Breast epithelium (tissue), 4 donors: Measurements from ENCODE around the gene LSAMP. TPM values are rescaled to one million over a fixed set of nuclear protein-coding genes. Genes with fewer than 3 reads are reported as not detected.

Experiments used
- DNase-seq, 2 donors: peaks; one replicate each; pipeline ENCODE4 v3.0.0-alpha.2; 2019; ENCODE audit warnings: low spot score in 2 of 2
- H3K27ac ChIP-seq, 2 donors: fragments of 200-600 bp; sonication (generic) in 1 of 2; one replicate each; pipeline ENCODE4 v1.5.1; 2016 to 2019; ENCODE audit warnings: mild to moderate bottlenecking in 1 of 2
- H3K27me3 ChIP-seq, 2 donors: fragments of 200-600 bp; sonication (generic) in 1 of 2; one replicate each; pipeline versions ENCODE4 v1.5.1 to v1.6.0; 2017 to 2019; ENCODE audit warnings: control low read depth in 1 of 2, mild to moderate bottlenecking in 1 of 2
- H3K36me3 ChIP-seq: fragments of 200-600 bp; one replicate; pipeline ENCODE4 v1.5.1; 2019
- H3K4me1 ChIP-seq, 2 donors: fragments of 200-600 bp; sonication (generic); one replicate each; pipeline ENCODE4 v1.5.1; 2016 to 2019; ENCODE audit warnings: control low read depth in 1 of 2
- H3K4me3 ChIP-seq, 3 donors: fragments of 200-600 bp; sonication (generic); 1 replicate in 2 of 3; 2 replicates in 1 of 3; pipeline ENCODE4 v1.5.1; 2016 to 2019; ENCODE audit warnings: mild to moderate bottlenecking in 3 of 3, moderate library complexity in 2 of 3
- H3K9me3 ChIP-seq, 2 donors: fragments of 200-600 bp; sonication (generic) in 1 of 2; one replicate each; pipeline ENCODE4 v1.5.1; 2016 to 2019; ENCODE audit warnings: control low read depth in 1 of 2
- POLR2A ChIP-seq: fragments of 450-650 bp; IDR thresholded peaks from one replicate; pipeline ENCODE4 v1.6.1; 2016; ENCODE audit warnings: antibody characterized with exemption, mild to moderate bottlenecking, moderate library complexity
- POLR2AphosphoS5 ChIP-seq, 3 donors: sonication (generic); formaldehyde crosslinking; IDR thresholded peaks; one replicate each; pipeline ENCODE4 v1.6.1; 2017; ENCODE audit warnings: antibody characterized with exemption in 3 of 3
- intact Hi-C: fragments of 100-400 bp; cut with DNase I; formaldehyde crosslinking; loops from one replicate; pipeline ENCODE4 v1.15.1; 2023; ENCODE audit warnings: low total_unique reads
- total RNA-seq, 3 donors: library from RNA; depleted of rRNA; stranded (reverse); fragments of >200 nt; gene quantifications; one replicate each; pipeline ENCODE4 v1.1.0, GENCODE V29; 2016
- TF ChIP-seq, protein P1 (sequence below), 3 donors: fragments of 450-650 bp; IDR thresholded peaks; one replicate each; pipeline ENCODE4 v1.5.1; 2016 to 2017; ENCODE audit warnings: antibody characterized with exemption in 3 of 3, mild to moderate bottlenecking in 3 of 3, moderate library complexity in 3 of 3

LSAMP gene
- total RNA-seq, 3 donors from 2014 or later = 1.6 to 3.8 (median 3.5) TPM

DNA sequence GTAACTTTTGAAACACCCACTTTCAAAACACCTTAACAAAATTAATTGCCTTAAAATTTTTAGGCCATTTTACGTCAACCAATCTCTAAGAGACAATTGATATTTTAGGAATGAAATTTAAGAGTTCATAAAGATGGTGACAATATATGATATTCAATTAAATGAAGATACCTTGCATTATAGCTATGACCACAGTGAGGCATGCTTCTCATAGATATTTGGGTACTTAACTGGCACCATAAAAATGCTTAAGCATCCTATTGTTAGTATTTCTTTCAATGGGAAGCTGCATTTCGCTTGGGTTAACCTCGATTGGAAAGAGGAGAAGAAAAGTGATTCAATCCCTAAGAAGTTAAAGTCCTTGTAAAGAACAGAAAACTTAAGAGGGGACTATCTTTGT lies 613.0 kb downstream of the LSAMP start:
- H3K9me3 ChIP-seq = no peaks in the 10 kb centered on the region
- H3K4me1 ChIP-seq = no peaks in the 10 kb centered on the region
- TF ChIP-seq, protein P1, sequence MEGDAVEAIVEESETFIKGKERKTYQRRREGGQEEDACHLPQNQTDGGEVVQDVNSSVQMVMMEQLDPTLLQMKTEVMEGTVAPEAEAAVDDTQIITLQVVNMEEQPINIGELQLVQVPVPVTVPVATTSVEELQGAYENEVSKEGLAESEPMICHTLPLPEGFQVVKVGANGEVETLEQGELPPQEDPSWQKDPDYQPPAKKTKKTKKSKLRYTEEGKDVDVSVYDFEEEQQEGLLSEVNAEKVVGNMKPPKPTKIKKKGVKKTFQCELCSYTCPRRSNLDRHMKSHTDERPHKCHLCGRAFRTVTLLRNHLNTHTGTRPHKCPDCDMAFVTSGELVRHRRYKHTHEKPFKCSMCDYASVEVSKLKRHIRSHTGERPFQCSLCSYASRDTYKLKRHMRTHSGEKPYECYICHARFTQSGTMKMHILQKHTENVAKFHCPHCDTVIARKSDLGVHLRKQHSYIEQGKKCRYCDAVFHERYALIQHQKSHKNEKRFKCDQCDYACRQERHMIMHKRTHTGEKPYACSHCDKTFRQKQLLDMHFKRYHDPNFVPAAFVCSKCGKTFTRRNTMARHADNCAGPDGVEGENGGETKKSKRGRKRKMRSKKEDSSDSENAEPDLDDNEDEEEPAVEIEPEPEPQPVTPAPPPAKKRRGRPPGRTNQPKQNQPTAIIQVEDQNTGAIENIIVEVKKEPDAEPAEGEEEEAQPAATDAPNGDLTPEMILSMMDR (IDR thresholded peaks at IDR 0.05) = no peak
- no peak for TF ChIP-seq POLR2A
- no peak for TF ChIP-seq POLR2AphosphoS5 (IDR thresholded peaks at IDR 0.05)
- H3K36me3 ChIP-seq = no peaks in the 10 kb centered on the region
- H3K4me3 ChIP-seq = no peak overlapping the region
- intact Hi-C loops = no loop called here
- DNase-seq = no peak
- H3K27me3 ChIP-seq = no peaks in the 10 kb centered on the region
- H3K27ac ChIP-seq = no peak overlapping the region

DNA sequence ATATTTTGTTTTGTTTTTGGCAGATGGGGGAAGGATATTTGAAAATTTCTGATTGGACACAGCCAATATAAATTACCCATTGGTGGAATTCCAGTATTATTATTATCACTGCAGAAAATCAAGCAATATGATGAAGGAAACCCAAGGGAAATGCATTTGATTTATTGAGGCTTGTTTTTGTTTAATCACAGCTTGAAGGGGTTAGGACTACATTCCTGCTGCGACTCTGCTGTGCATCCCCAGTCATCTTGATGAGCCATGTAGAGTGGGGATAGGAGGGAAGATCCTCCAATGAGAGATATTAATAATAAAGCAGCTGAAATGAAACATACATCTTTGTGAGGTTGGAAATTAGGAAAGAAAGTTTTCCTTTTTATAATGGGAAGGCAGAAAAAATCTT lies 613.4 kb downstream of the LSAMP start:
- no peak overlapping the region for H3K27ac ChIP-seq
- no peaks in the 10 kb centered on the region for H3K4me1 ChIP-seq
- H3K36me3 ChIP-seq = no peaks in the 10 kb centered on the region
- intact Hi-C loops = no loop called here
- TF ChIP-seq POLR2A (no peak), POLR2AphosphoS5 (IDR thresholded peaks at IDR 0.05) (no peak)
- TF ChIP-seq, protein P1 (IDR thresholded peaks at IDR 0.05) = no peak
- DNase-seq = no peak
- H3K4me3 ChIP-seq = no peak overlapping the region
- H3K27me3 ChIP-seq = no peaks in the 10 kb centered on the region
- no peaks in the 10 kb centered on the region for H3K9me3 ChIP-seq

DNA sequence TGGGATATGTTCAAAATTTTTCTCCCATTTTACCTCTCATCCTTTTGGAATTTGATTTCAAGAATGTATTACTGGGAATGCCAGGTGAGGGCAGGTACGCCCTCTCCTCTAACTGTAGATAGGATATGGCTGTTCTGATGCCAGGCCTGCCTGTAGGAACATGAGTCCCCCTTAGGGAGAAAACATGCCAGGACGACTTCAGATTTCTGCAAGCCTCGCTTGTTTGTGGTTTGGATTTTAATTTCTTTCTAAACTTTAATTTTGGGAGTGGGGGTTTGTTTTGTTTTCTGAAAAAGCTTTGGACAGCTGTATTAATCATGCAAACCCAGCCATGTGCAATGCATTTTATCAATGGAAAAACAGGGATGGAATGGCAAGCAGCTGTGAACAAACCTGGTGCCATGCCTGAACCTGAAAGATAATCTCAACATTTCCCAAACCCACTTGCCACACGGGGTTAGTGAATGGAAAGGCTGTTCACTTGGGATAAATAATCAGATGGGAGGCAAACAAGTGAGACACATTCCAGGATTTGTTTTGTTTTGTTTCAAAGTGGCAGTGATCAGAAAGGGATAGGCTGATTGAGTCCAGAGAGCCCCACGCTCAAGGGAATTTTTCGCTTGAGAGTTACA lies 614.4 kb downstream of the LSAMP start:
- no peaks in the 10 kb centered on the region for H3K4me1 ChIP-seq
- no peaks in the 10 kb centered on the region for H3K27me3 ChIP-seq
- no peaks in the 10 kb centered on the region for H3K9me3 ChIP-seq
- TF ChIP-seq, protein P1 (IDR thresholded peaks at IDR 0.05) = no peak
- TF ChIP-seq POLR2A = no peak
- TF ChIP-seq POLR2AphosphoS5 (IDR thresholded peaks at IDR 0.05) = no peak
- peak in 1 of 2 donors; percentile 24 for DNase-seq
- peak overlapping the region in 1 of 2 donors; percentile 5 for H3K27ac ChIP-seq
- H3K36me3 ChIP-seq = no peaks in the 10 kb centered on the region
- no peak overlapping the region for H3K4me3 ChIP-seq
- intact Hi-C loops = no loop called here

- Histone ChIP-seq H3K9me3 (no peaks in the 10 kb centered on the region), H3K27ac (no peak overlapping the region), H3K27me3 (no peaks in the 10 kb centered on the region), H3K4me1 (no peaks in the 10 kb centered on the region), H3K4me3 (no peak overlapping the region), H3K36me3 (no peaks in the 10 kb centered on the region)
- DNase-seq = no peak
- no peak for TF ChIP-seq POLR2AphosphoS5 (IDR thresholded peaks at IDR 0.05)
- TF ChIP-seq, protein P1 (IDR thresholded peaks at IDR 0.05) = no peak
- no peak for TF ChIP-seq POLR2A
- intact Hi-C loops = no loop called here
Measured at GRCh38 chr3:115828401-115828800, 616.9 kb downstream of the LSAMP start.

- Histone ChIP-seq H3K36me3 (no peaks in the 10 kb centered on the region), H3K27me3 (no peaks in the 10 kb centered on the region), H3K4me3 (no peak overlapping the region), H3K9me3 (no peaks in the 10 kb centered on the region), H3K4me1 (no peaks in the 10 kb centered on the region), H3K27ac (no peak overlapping the region)
- intact Hi-C loops = no loop called here
- TF ChIP-seq POLR2AphosphoS5 (IDR thresholded peaks at IDR 0.05) (no peak), POLR2A (no peak)
- TF ChIP-seq, protein P1 (IDR thresholded peaks at IDR 0.05) = no peak
- no peak for DNase-seq
Measured at GRCh38 chr3:115827495-115827894, 617.8 kb downstream of the LSAMP start.
